Smooth muscle cell (in vitro differentiated cells): ENCODE results near the gene CDIP1. TPM values are rescaled to one million over a fixed set of nuclear protein-coding genes. Genes with fewer than 3 reads are reported as not detected.
"Not testable (repeated sequence)": the region's sequence is repeated elsewhere in the genome, so short reads cannot be mapped to it uniquely, and the experiment has no call there.

ENCODE experiments used
- DNase-seq: peaks from one replicate; lab custom pipeline; 2025; ENCODE audit not compliant: unreplicated experiment; lab: John Stamatoyannopoulos, UW
- H2AFZ ChIP-seq: fragments of 200-600 bp; sonication (generic); 2 replicates; pipeline ENCODE4 v1.6.0; 2016; ENCODE audit warnings: antibody characterized with exemption, low read depth, mild to moderate bottlenecking
- H3F3A ChIP-seq: fragments of 200-600 bp; sonication (generic); 2 replicates; pipeline ENCODE4 v1.6.0; 2017; ENCODE audit warnings: antibody characterized with exemption, low read depth
- H3K27ac ChIP-seq: fragments of 200-600 bp; sonication (generic); 2 replicates; pipeline ENCODE4 v1.5.1; 2016; ENCODE audit warnings: low read depth, mild to moderate bottlenecking
- H3K27me3 ChIP-seq: fragments of 200-600 bp; sonication (generic); 2 replicates; pipeline ENCODE4 v1.6.1; 2016; ENCODE audit warnings: low read depth, mild to moderate bottlenecking
- H3K36me3 ChIP-seq: fragments of 200-600 bp; sonication (generic); 2 replicates; pipeline ENCODE4 v1.5.1; 2016; ENCODE audit warnings: low read depth
- H3K4me1 ChIP-seq: fragments of 200-600 bp; sonication (generic); 2 replicates; pipeline ENCODE4 v1.5.1; 2016; ENCODE audit warnings: low read depth
- H3K4me2 ChIP-seq: fragments of 200-600 bp; sonication (generic); 2 replicates; pipeline ENCODE4 v1.6.0; 2016; ENCODE audit warnings: mild to moderate bottlenecking
- H3K4me3 ChIP-seq: fragments of 200-600 bp; sonication (generic); 2 replicates; pipeline ENCODE4 v1.5.1; 2016; ENCODE audit warnings: mild to moderate bottlenecking
- H3K79me2 ChIP-seq: fragments of 200-600 bp; sonication (generic); 2 replicates; pipeline ENCODE4 v1.6.0; 2016; ENCODE audit warnings: low read depth, mild to moderate bottlenecking
- H3K9ac ChIP-seq: fragments of 200-600 bp; sonication (generic); 2 replicates; pipeline ENCODE4 v1.6.0; 2016; ENCODE audit warnings: low read depth
- H3K9me3 ChIP-seq: fragments of 200-600 bp; sonication (generic); replicated peaks from 2 replicates; pipeline ENCODE4 v1.5.1; 2016; ENCODE audit warnings: low read depth
- H4K20me1 ChIP-seq: fragments of 200-600 bp; sonication (generic); 2 replicates; pipeline ENCODE4 v1.6.0; 2016; ENCODE audit warnings: low read depth
- CTCF ChIP-seq: fragments of 200-600 bp; sonication (generic); IDR thresholded peaks from 2 replicates; pipeline ENCODE4 v1.5.1; 2017; ENCODE audit warnings: borderline replicate concordance, mild to moderate bottlenecking, antibody characterized with exemption; ENCODE audit not compliant: insufficient read depth, poor library complexity, severe bottlenecking
- WGBS: methylation state at CpG from one replicate; pipeline ENCODE4 v1.1.7; 2016; ENCODE audit warnings: low lambda C conversion rate; 5-methylcytosine and 5-hydroxymethylcytosine counted together
- polyA plus RNA-seq: library from polyadenylated mRNA; unstranded; fragments of >200 nt; fragmentation: Nextera tagmentation; extraction: Ambion mirVana; gene quantifications from 2 replicates; pipeline ENCODE4 v1.2.1, GENCODE V29; 2016
- total RNA-seq: library from RNA; depleted of rRNA; stranded (reverse); fragments of >200 nt; gene quantifications from 2 replicates; pipeline ENCODE4 v1.2.3, GENCODE V29; 2014

The CDIP1 gene
- total and polyA plus RNA-seq, 2 experiments from 2014 or later: 19.7 to 36.9 TPM

GRCh38 chr16:4574919-4575705 is 36.5 kb upstream of the CDIP1 start:
- Histone ChIP-seq H3K27ac (no peak overlapping the region), H3K9me3 (no peaks in the 10 kb centered on the region), H3K4me2 (no peak overlapping the region), H4K20me1 (no peaks in the 10 kb centered on the region), H3K9ac (no peak overlapping the region), H3F3A (no peaks in the 10 kb centered on the region), H3K36me3 (no peaks in the 10 kb centered on the region), H3K27me3 (no peaks in the 10 kb centered on the region), H3K4me3 (no peak overlapping the region), H2AFZ (no peak overlapping the region), H3K4me1 (no peaks in the 10 kb centered on the region), H3K79me2 (no peaks in the 10 kb centered on the region)
- no peak for DNase-seq
- no peak for TF ChIP-seq CTCF
- 92% methylated on average over 11 of the region's 11 CpGs for WGBS

- H3K4me1 ChIP-seq: not testable (repeated sequence)
- WGBS: 84% methylated on average over 7 of the region's 7 CpGs
These were observed 35.4 kb upstream of the CDIP1 start for GRCh38 chr16:4573926-4574325.

GRCh38 chr16:4572715-4573114 is 34.1 kb upstream of the CDIP1 start:
- Histone ChIP-seq H3K4me2 (no peak overlapping the region), H4K20me1 (no peaks in the 10 kb centered on the region), H3K4me1 (no peaks in the 10 kb centered on the region), H3K9ac (no peak overlapping the region), H3K27me3 (no peaks in the 10 kb centered on the region), H3F3A (no peaks in the 10 kb centered on the region), H3K36me3 (no peaks in the 10 kb centered on the region), H3K4me3 (no peak overlapping the region), H3K79me2 (no peaks in the 10 kb centered on the region), H3K27ac (no peak overlapping the region), H2AFZ (no peak overlapping the region), H3K9me3 (no peaks in the 10 kb centered on the region)
- WGBS: 34% methylated on average over 4 of the region's 4 CpGs
- no peak for TF ChIP-seq CTCF
- DNase-seq: no peak

More at GRCh38 chr16:4573926-4574325, 35.4 kb upstream of the CDIP1 start:
- not testable (repeated sequence) for H2AFZ ChIP-seq, H3K9me3 ChIP-seq, H4K20me1 ChIP-seq, H3K27ac ChIP-seq, H3F3A ChIP-seq, H3K79me2 ChIP-seq, H3K9ac ChIP-seq, H3K27me3 ChIP-seq, DNase-seq, H3K36me3 ChIP-seq, H3K4me2 ChIP-seq, H3K4me3 ChIP-seq

- Histone ChIP-seq H3K4me1 (no peaks in the 10 kb centered on the region), H3K4me2 (no peak overlapping the region), H3K9ac (no peak overlapping the region), H2AFZ (no peak overlapping the region), H3K36me3 (no peaks in the 10 kb centered on the region), H3K9me3 (no peaks in the 10 kb centered on the region), H3K79me2 (no peaks in the 10 kb centered on the region), H4K20me1 (no peaks in the 10 kb centered on the region), H3K4me3 (no peak overlapping the region), H3F3A (no peaks in the 10 kb centered on the region), H3K27me3 (no peaks in the 10 kb centered on the region), H3K27ac (no peak overlapping the region)
- 42% methylated on average over 15 of the region's 15 CpGs for WGBS
- no peak for TF ChIP-seq CTCF
- no peak for DNase-seq
These were observed 32.2 kb upstream of the CDIP1 start for GRCh38 chr16:4570688-4571321.
